Dendritic cell treated with granulocyte-macrophage colony-stimulating factor and Interleukin-4, amounts not matched to agents 40 ng/mL and 50 ng/mL, for 4 days (primary cell): ENCODE results near the gene SF1.

Experiments
- H3K27ac Mint-ChIP-seq: one replicate; pipeline ENCODE4 v1.8.0; 2022; ENCODE audit warnings: mild to moderate bottlenecking, mixed read lengths
- H3K27me3 Mint-ChIP-seq: one replicate; pipeline ENCODE4 v1.8.0; 2022; ENCODE audit warnings: mild to moderate bottlenecking, mixed read lengths
- H3K36me3 Mint-ChIP-seq: one replicate; pipeline ENCODE4 v1.8.0; 2022; ENCODE audit warnings: low read depth, mixed read lengths
- H3K4me1 Mint-ChIP-seq: one replicate; pipeline ENCODE4 v1.8.0; 2022; ENCODE audit warnings: low read depth, mixed read lengths
- H3K4me3 Mint-ChIP-seq: one replicate; pipeline ENCODE4 v1.8.0; 2022; ENCODE audit warnings: mild to moderate bottlenecking, moderate library complexity, mixed read lengths
- H3K9me3 Mint-ChIP-seq: one replicate; pipeline ENCODE4 v1.8.0; 2022; ENCODE audit warnings: mixed read lengths
- intact Hi-C: fragments of 100-400 bp; cut with micrococcal nuclease; formaldehyde crosslinking; loops from one replicate; pipeline ENCODE4 v1.15.0; 2022

Gene SF1

DNA sequence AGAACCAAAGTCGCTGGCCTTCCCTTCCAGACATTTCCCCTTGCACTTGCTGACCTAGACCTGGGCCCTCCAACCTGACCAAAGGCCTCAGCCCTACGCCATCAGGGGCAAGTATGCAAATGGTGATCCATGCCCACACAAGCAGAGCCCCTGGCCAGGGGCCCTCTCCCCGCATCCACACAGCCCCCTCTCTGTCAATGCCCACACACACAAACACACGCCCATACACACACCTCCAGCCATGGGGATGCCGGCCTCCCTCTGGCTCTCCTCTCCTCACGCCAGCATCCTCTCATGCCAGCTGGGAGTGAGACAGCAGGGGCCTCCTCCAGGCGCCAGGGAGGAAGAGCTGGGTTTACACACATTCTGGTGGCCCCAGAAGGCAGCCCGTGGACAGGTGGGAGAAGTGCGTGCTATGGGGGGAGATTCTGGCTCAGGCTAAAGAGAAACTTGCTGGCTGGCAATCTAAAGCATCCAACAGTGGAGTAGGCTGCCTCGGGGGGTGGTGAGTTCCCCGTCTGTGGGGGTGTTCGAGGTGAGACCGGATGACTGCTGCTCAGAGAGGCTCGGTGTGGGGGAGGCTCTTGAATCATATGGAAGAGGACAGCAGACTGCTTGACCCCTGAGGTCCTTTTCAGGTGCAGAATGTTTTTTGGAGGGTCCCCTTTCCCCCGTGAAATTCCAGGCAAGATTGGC is 60.1 kb downstream of the SF1 start:
- Mint-ChIP-seq H3K36me3 (no peaks in the 10 kb centered on the region), H3K27ac (no peak overlapping the region), H3K9me3 (no peaks in the 10 kb centered on the region), H3K27me3 (peaks cover 82% of the 10 kb centered on the region), H3K4me1 (peaks cover 5% of the 10 kb centered on the region), H3K4me3 (no peak overlapping the region)
- intact Hi-C loops, result no loop called here

DNA sequence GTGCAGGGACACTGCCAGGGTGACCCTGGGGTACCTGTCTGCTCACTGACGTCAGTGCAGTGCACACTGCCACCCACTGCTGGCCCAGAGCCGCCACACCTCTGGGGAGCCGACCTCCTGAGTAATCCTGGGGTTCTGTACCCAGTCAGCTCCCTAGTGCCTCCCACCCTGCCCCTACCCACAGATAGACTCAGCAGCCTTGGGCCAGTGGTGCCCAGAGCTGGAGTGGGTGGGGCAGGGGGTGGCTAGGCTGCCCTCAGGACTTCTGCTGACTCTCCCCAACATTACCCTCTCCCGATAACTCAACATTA is 61.1 kb downstream of the SF1 start:
- Mint-ChIP-seq H3K9me3 (no peaks in the 10 kb centered on the region), H3K27me3 (peaks cover 81% of the 10 kb centered on the region)
- intact Hi-C loops, result no loop called here

DNA sequence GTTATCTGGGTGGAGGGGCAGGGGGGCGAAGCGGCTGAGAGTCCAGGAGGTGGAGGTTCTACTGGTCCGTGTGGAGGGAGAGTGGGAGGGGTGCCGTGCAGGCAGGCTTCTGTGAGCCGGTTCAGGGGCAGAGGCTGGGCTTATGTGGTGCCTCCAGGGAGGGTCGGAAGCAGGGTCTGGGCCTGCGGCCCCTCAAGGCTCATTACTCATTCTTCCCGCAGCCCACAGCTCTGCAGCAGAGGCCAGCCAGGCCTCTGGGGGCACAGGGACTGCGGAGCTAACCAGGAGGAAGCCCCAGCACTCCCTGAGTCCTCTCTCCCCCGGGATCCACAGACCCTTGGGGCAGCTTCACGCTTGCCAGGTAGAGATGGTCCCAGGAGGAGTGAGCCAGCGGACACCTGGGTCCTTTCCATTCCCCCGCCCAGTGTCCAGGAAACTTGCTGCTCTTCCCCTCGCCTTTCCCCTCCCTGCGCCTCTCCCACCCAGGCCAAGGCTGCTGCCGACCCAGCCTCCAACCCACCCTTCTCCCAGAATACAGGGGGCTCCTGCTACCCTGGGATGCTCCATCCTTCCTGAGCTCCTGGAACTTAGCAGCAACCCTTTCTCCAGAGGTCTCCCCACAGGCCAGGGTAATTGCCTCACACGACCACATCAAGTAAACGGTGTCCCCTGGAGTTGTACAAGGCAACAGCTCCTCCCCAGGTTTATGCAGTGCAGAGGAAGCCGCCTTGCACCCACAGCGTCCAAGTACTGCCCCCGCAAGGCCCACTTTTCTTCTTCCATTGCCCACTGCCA is 61.7 kb downstream of the SF1 start:
- Mint-ChIP-seq H3K27ac (no peak overlapping the region), H3K27me3 (peaks cover 81% of the 10 kb centered on the region), H3K4me1 (peaks cover 7% of the 10 kb centered on the region), H3K9me3 (no peaks in the 10 kb centered on the region), H3K36me3 (no peaks in the 10 kb centered on the region), H3K4me3 (no peak overlapping the region)
- intact Hi-C loops, result no loop called here

More for the DNA sequence above, 61.1 kb downstream of the SF1 start:
- Mint-ChIP-seq H3K4me3 (no peak overlapping the region), H3K27ac (no peak overlapping the region), H3K36me3 (no peaks in the 10 kb centered on the region), H3K4me1 (peaks cover 5% of the 10 kb centered on the region)

DNA sequence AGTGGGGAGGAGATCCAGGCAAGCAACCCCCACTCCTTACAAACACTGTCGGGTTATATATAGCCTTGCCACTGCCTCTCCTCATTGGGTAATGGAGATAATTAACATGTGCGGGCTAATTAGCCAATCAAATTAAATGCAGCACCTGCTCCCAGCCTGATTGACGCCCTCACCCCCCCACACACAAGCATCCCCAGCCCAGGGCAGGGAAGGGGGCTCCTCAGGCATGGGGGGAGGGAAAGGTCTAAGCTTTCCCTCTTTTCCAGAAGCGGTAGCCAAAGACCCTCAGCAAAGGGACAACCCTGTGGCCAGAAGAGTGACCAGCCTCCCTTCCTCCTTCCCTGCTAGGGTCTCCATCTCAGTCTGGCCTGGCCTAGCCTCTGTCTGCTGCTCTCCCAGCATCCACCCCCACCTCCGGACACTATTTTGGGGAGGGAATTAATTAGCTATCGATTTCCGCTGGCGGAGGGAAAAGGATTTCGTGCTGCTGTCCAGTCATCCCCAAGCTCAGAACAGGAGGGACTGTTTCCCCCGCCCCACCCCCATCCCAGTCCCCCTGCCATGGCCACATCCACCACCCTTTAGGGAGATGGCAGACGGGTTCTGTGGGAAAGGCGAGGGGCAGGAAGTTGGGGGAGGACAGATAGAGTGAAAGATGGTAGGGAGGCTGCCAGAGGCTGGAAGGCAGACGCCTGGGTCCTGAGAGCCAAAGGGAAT is 62.4 kb downstream of the SF1 start:
- Mint-ChIP-seq H3K27ac (no peak overlapping the region), H3K27me3 (peaks cover 81% of the 10 kb centered on the region), H3K4me1 (peaks cover 12% of the 10 kb centered on the region), H3K9me3 (no peaks in the 10 kb centered on the region), H3K36me3 (no peaks in the 10 kb centered on the region), H3K4me3 (no peak overlapping the region)
- intact Hi-C loops, result no loop called here

DNA sequence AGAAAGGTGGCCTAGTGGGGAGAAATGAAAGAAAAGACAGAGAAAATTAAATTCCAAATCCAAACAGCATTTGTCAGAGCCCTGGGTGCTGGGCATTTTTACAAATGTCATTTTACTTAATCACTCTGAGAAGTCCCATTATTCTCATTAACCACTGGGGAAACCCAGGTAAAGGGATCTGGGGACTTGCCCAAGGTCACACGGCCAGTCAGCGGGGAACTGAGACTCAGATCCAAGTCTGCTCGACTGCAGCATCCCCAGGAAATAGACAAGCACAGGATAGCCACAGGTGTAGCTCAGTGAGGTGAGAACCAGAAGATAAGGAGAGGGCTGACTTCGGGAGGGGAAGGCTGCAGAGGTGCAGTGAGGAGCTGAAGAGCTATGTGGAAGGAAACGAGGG is 63.2 kb downstream of the SF1 start:
- Mint-ChIP-seq H3K4me1 (peaks cover 12% of the 10 kb centered on the region), H3K27me3 (peaks cover 81% of the 10 kb centered on the region), H3K36me3 (no peaks in the 10 kb centered on the region), H3K9me3 (no peaks in the 10 kb centered on the region), H3K4me3 (no peak overlapping the region), H3K27ac (no peak overlapping the region)
- intact Hi-C loops, result no loop called here

DNA sequence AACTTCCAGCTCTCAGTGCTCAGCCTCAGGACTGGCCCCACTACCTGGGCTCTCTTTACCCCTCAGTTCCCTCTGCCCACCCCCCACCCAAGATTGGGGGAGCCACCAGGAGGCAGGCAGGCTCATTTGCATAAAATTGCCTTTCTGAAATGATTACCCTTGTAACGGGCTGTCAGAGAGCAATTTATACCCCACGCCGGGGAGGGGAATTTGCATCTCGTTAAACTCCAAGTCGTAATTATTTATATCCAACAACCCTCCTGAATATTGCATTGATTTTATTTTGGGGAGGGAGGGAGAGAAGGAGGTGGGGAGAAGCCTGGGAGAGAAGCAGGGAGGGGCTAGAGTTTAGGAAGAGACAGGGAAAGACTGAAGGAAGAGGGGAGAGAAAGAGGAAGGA is 63.7 kb downstream of the SF1 start:
- intact Hi-C loops, result no loop called here
- Mint-ChIP-seq H3K36me3 (no peaks in the 10 kb centered on the region), H3K27ac (no peak overlapping the region), H3K9me3 (no peaks in the 10 kb centered on the region), H3K27me3 (peaks cover 83% of the 10 kb centered on the region), H3K4me1 (peaks cover 16% of the 10 kb centered on the region), H3K4me3 (no peak overlapping the region)
